Left lung (tissue), 10 donors: ENCODE results near the gene TUBGCP2. TPM values are rescaled to one million over a fixed set of nuclear protein-coding genes. Genes with fewer than 3 reads are reported as not detected.
"Not testable (repeated sequence)": the region's sequence is repeated elsewhere in the genome, so short reads cannot be mapped to it uniquely, and the experiment has no call there.

Experiments used
- ATAC-seq: fragments of 200-7000 bp; cut with Tn5 transposase; one replicate; pipeline ENCODE4 v1.9.1; 2020; ENCODE audit warnings: moderate library complexity
- DNase-seq, 4 donors: peaks; one replicate each; pipeline ENCODE4 v3.0.0-alpha.2; 2013 to 2020
- H3K27ac ChIP-seq, 2 donors: fragments of 200-600 bp; sonication (generic) in 1 of 2; one replicate each; pipeline versions ENCODE4 v1.5.0 to v1.8.0; 2020 to 2021
- H3K27me3 ChIP-seq, 2 donors: fragments of 200-600 bp; sonication (generic) in 1 of 2; one replicate each; pipeline versions ENCODE4 v1.5.0 to v1.8.0; 2020 to 2021
- H3K36me3 ChIP-seq, 2 donors: fragments of 200-600 bp; sonication (generic) in 1 of 2; one replicate each; pipeline versions ENCODE4 v1.5.0 to v1.8.0; 2020 to 2021
- H3K4me1 ChIP-seq, 2 donors: fragments of 200-600 bp; one replicate each; pipeline ENCODE4 v1.8.0; 2021
- H3K4me3 ChIP-seq, 2 donors: fragments of 200-600 bp; sonication (generic) in 1 of 2; one replicate each; pipeline versions ENCODE4 v1.5.0 to v1.8.0; 2020 to 2021; ENCODE audit warnings: mild to moderate bottlenecking in 1 of 2
- H3K9me3 ChIP-seq, 2 donors: fragments of 200-600 bp; sonication (generic) in 1 of 2; one replicate each; pipeline versions ENCODE4 v1.5.0 to v1.8.0; 2020 to 2021
- CTCF ChIP-seq, 2 donors: fragments of 200-600 bp; sonication (generic) in 1 of 2; IDR thresholded peaks; one replicate each; pipeline versions ENCODE4 v1.5.0 to v1.8.0; 2021; ENCODE audit warnings: antibody characterized with exemption in 2 of 2
- intact Hi-C, 2 donors: fragments of 100-400 bp; cut with DNase I; formaldehyde crosslinking; loops; one replicate each; pipeline versions ENCODE4 v1.11.2 to v1.14.2; 2022
- polyA plus RNA-seq, 6 donors: library from polyadenylated mRNA; unstranded; fragments of 120-200 nt; gene quantifications; one replicate each; pipeline ENCODE4 v1.2.1, GENCODE V29; 2013; ENCODE audit not compliant: insufficient read length in 6 of 6
- total RNA-seq, 2 donors: library from RNA; stranded (reverse); fragmentation: NEBNext Ultra II Directional; extraction: Animal tissue kit (Norgen Biotek cat#: 25700); gene quantifications; one replicate each; pipeline ENCODE4 v1.2.1, GENCODE V29; 2021
- donor health status: DM: no; HTN: yes; CAD: no.
- donor health status: DM: no; HTN: no; CAD: no.

Gene TUBGCP2
- total and polyA plus RNA-seq, 8 donors, result 44.2 to 62.3 (median 52.1) TPM

DNA sequence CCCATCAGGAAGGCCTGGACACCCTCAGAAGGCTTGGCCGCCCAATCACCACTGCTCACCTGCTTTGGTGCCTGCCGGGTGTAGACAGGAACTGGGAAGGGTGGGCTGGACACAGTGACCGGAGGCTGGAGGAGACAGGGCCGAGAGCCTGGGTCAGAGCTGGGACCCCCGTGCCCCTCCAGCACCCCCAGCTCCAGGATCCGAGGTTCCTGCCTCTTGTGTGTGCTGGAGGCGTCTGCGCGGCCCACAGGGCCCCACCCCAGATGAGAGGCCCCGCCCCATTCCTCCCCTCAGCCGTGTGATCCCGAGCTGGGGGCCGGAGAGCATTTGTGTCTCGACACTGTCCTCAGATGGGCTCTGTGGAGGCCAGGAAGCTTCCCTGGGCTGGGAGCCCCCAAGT lies 41.4 kb downstream of the TUBGCP2 start:
- Histone ChIP-seq H3K36me3 (peaks cover 0 to 71% of the 10 kb centered on the region in 2 donors), H3K4me1 (peaks cover 3 to 22% of the 10 kb centered on the region in 2 donors), H3K4me3 (no peak overlapping the region), H3K27ac (no peak overlapping the region), H3K27me3 (peaks cover 0 to 5% of the 10 kb centered on the region in 2 donors), H3K9me3 (no peaks in the 10 kb centered on the region)
- DNase-seq (no peak), ATAC-seq (no peak)
- intact Hi-C loops, result no loop called here
- no peak for TF ChIP-seq CTCF (IDR thresholded peaks at IDR 0.05)

- intact Hi-C loops, result no loop called here
- peaks cover 6 to 26% of the 10 kb centered on the region in 2 donors for H3K4me1 ChIP-seq
- ATAC-seq (no peak), DNase-seq (no peak)
- H3K4me3 ChIP-seq, result no peak overlapping the region
- no peak for TF ChIP-seq CTCF (IDR thresholded peaks at IDR 0.05)
- no peak overlapping the region for H3K27ac ChIP-seq
- H3K9me3 ChIP-seq, result no peaks in the 10 kb centered on the region
- peaks cover 0 to 5% of the 10 kb centered on the region in 2 donors for H3K27me3 ChIP-seq
- H3K36me3 ChIP-seq, result peaks cover 0 to 61% of the 10 kb centered on the region in 2 donors
These were observed 42.4 kb downstream of the TUBGCP2 start for GRCh38 chr10:133266056-133266795.

- H3K27ac ChIP-seq, H3K9me3 ChIP-seq, H3K4me3 ChIP-seq, intact Hi-C loops, ATAC-seq, H3K27me3 ChIP-seq, DNase-seq: not testable (repeated sequence)
- Histone ChIP-seq H3K4me1 (peaks cover 6 to 38% of the 10 kb centered on the region in 2 donors), H3K36me3 (peaks cover 0 to 49% of the 10 kb centered on the region in 2 donors)
These were observed 43.6 kb downstream of the TUBGCP2 start for GRCh38 chr10:133265052-133265451.

GRCh38 chr10:133264461-133264860 lies 44.2 kb downstream of the TUBGCP2 start:
- intact Hi-C loops, result no loop called here
- Histone ChIP-seq H3K9me3 (no peaks in the 10 kb centered on the region), H3K27me3 (peaks cover 0 to 5% of the 10 kb centered on the region in 2 donors), H3K4me1 (peaks cover 10 to 44% of the 10 kb centered on the region in 2 donors), H3K36me3 (peaks cover 0 to 43% of the 10 kb centered on the region in 2 donors), H3K27ac (peak overlapping the region in 1 of 2 donors; percentile 28), H3K4me3 (no peak overlapping the region)
- TF ChIP-seq CTCF (IDR thresholded peaks at IDR 0.05), result no peak
- peak in 1 of 4 donors; percentile 61 for DNase-seq
- ATAC-seq, result no peak

DNA sequence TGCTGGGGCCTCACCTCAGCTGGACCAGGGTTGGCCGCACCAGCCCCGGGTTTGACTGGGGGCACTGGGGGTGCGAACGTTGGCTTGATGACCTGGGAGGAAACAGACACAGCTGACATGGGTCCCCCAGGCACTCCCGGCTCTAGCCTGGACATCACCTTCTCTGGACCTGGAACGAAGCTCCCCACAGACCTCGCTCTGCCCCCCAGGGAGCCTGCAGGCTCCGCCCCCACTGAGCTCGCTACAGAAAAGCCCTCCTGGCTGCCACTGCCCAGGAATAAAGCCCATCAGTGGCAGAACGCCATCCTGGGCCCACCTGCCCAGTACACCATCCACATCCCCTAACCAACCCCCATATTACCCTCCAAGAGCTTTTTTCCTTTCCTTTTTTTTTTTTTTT lies 45.0 kb downstream of the TUBGCP2 start:
- H3K4me3 ChIP-seq, result no peak overlapping the region
- intact Hi-C loops, result no loop called here
- ATAC-seq, result no peak

More for the DNA sequence above, 45.0 kb downstream of the TUBGCP2 start:
- Histone ChIP-seq H3K4me1 (peaks cover 16 to 52% of the 10 kb centered on the region in 2 donors), H3K27me3 (peaks cover 0 to 5% of the 10 kb centered on the region in 2 donors), H3K36me3 (peaks cover 0 to 35% of the 10 kb centered on the region in 2 donors), H3K27ac (no peak overlapping the region), H3K9me3 (no peaks in the 10 kb centered on the region)
- DNase-seq, result no peak
- TF ChIP-seq CTCF (IDR thresholded peaks at IDR 0.05), result no peak
